HUDEP-2 (cell line): ENCODE measurements around the gene PHC2.

Source experiments
- DNase-seq, 76 experiments: peaks; one replicate each; lab custom pipeline; 2025; ENCODE audit not compliant: unreplicated experiment in 76 of 76; lab: John Stamatoyannopoulos, UW

Gene PHC2

GRCh38 chr1:33353531-33353930 is 77.4 kb downstream of the PHC2 start:
- no peak for DNase-seq

DNA sequence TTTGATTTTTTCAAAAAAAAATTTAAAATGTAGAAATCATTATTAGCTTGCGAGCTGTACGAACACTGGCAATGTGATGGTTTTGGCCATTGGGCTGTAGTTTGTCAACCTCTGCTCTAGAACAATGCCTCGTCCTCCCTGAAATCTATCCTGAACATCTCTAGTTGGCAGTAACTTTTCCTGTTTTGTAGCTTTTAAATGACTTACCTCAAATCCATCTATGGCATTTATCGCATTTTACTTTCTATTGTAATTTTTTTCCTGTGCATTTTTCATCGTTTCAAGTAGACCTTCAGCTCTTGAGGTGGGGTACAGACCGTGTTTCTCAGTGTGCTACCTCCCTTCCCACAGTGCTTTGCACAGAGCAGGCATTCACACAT is 79.6 kb downstream of the PHC2 start:
- no peak for DNase-seq

GRCh38 chr1:33350611-33351280 is 80.1 kb downstream of the PHC2 start:
- DNase-seq, result no peak

GRCh38 chr1:33349778-33350610 is 80.9 kb downstream of the PHC2 start:
- DNase-seq, result peak in 70 of 76 experiments; percentile 7 to 83 (median 70)

DNA sequence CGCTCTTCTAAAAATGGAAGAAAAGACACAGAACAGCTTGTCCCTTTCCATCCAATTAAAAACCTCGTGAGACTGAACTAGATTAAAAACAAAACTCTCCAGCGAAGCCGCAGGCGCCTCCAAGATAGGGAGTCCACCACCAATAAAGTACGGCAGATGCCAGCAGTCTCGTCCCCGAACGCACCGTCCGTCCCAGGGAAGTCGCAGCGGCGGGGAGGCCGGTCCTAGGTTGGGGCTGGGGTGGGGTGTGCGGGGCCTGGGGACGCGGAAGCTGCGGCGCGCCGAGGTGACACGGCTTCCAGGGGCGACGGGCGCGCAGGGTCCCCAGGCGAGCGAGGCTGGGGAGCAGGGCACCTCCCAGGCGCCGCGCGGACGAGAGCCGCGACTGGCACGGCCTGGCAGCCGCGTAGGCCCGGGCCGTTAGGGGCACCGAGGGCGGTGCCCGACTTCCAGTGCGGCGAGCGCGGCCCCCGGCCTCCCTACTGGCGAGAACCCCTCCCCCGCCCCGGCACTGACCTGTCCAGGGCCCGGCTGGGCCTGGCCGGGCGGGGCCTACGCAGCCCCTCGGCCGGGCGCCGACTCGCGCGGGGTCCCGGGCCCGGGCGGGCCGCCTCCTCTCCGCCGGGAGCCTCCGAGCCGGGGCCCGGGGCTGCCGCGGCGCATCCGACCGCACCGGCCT is 81.7 kb downstream of the PHC2 start:
- DNase-seq, result peak in 34 of 76 experiments; percentile 10 to 65 (median 28)

DNA sequence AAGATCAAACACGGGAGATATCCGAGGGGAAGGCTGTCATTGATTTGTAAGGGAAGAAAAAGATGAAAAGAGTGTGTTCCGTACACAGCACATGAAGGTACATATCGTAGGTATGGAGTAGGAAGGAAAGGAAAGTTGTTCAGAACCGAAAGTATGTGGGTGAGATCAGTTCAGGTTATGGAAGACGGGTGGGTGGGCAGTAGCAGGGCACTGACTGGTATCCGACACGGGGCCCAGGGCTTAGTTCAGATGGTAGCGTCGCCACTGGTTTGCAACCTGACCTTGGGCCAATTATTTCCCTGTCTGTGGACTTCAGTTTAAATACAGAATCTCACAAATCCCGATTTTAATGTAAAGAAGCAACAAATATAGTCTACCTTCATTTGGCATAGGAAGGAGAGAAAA is 82.2 kb downstream of the PHC2 start:
- no peak for DNase-seq

GRCh38 chr1:33348194-33348593 is 82.7 kb downstream of the PHC2 start:
- no peak for DNase-seq

DNA sequence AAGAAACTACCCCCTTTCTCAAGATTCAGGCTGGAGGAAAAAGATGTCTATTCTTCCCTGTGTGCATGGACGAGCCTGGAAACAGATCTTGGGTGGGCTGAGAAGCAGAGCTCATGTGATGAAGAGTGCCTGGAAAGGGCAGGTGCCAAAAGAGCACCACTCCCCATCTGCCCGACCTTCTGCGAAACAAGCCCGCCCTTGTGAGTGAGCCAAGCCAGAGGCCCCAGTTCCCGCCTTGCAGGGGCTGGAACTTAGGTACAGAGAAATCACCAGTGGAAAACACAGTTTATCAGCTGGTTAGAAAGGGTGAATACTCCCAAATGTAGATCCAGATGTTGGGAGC is 83.3 kb downstream of the PHC2 start:
- peak in 58 of 76 experiments; percentile 3 to 62 (median 33) for DNase-seq

DNA sequence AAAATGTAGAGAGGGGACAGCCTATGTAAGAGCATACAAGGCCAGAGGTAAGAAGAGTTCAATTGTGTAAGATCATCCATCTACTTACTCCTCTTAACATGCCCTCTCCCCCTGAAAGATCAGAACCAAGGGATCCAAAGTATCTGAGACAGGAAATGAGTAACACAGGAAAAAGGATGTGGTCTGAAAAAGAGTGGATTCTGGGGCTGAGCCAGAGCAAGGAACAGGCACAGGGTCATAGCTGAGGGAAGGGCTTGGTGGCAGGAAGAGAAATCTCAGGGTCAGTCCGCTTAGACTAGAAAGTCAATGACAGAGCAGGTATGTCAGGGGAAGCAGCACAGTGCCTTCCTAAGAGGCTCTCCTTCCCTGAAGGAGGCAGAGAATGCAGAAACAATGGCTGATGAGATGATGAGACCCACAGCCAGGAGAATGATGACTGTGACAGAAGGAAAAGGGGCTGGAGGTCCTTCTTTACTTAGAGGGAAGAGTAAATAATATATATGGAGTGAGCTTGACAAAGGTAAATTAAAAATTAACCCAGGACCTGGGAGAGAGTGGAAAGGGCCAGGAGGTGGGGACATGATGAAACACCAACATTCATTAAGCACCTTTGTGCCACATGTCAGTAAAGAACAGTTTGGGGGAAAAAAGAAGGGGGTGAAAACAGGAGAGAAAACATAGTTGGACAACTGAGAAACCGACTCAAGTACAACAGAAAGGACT is 83.8 kb downstream of the PHC2 start:
- no peak for DNase-seq

GRCh38 chr1:33346533-33346926 is 84.4 kb downstream of the PHC2 start:
- no peak for DNase-seq

- DNase-seq, result no peak
Observed at GRCh38 chr1:33344896-33345560, 85.9 kb downstream of the PHC2 start.

DNA sequence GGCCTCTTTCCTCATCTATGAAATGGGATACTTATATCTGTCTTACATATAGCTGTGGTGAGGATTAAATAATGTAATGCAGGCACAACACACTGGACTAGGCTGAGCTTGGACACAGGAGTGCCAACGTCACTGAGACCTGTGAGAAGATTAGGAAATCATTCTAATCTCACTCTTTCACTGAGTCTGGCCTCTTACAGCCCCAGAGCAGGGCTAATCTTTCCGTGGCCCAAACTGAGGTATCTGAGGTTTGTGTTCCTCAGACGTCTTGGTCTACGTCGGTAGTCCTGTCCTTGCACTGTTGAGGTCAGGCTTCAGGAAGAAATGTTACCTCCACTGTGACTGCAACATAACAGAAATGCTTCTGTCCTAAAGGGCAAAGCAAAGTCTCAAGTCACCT is 87.4 kb downstream of the PHC2 start:
- DNase-seq, result no peak

GRCh38 chr1:33342041-33342723 is 88.7 kb downstream of the PHC2 start:
- no peak for DNase-seq

GRCh38 chr1:33341190-33341589 is 89.7 kb downstream of the PHC2 start:
- no peak for DNase-seq

- no peak for DNase-seq
Observed at GRCh38 chr1:33339413-33339812, 91.5 kb downstream of the PHC2 start.

GRCh38 chr1:33338440-33339211 is 92.3 kb downstream of the PHC2 start:
- DNase-seq, result no peak

GRCh38 chr1:33338048-33338439 is 92.9 kb downstream of the PHC2 start:
- DNase-seq, result no peak

- DNase-seq, result no peak
Observed at GRCh38 chr1:33337441-33337840, 93.5 kb downstream of the PHC2 start.

- DNase-seq, result no peak
Observed at GRCh38 chr1:33336580-33336979, 94.3 kb downstream of the PHC2 start.
